ENCODE results near the gene MYH10.

DNA sequence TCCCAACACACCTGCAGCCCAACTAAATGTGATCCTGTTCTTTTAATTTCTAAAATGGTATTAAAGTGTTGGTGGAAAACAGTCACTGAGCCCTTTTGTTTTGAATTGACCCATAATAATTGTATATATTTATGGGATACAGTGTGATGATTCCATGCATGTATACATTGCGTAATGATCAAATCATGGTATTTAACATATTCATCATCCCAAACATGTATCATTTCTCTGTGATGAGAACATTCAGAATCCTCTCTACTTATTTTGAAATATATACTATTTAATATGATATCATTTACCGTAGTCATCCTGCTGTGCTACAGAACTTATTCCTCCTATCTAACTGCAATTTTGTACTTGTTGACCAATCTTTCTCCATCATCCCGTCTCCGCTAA is 14.0 kb upstream of the MYH10 start:
- TF ChIP-seq TAF1 (IDR thresholded peaks at IDR 0.05; ENCODE audit: low read depth, low read length) (no peak), POLR2A (IDR thresholded peaks at IDR 0.05; ENCODE audit: low read depth, low read length) (no peak), POLR2AphosphoS5 (IDR thresholded peaks at IDR 0.05; ENCODE audit: low read depth, low read length) (no peak)

All from GM12891 (cell line).